Calu3 (cell line): ENCODE measurements around the gene TMA7. TPM values are rescaled to one million over a fixed set of nuclear protein-coding genes. Genes with fewer than 3 reads are reported as not detected.

Experiments used
- BruUV-seq: library from RNA; stranded (reverse); fragments of 400-500 nt; replicated peaks from 2 replicates; lab custom pipeline; 2021; lab: Mats Ljungman, UMichigan
- CTCF ChIA-PET: fragments of 300-600 bp; sonication (Branson Sonifier 250); formaldehyde crosslinking; loops from one replicate; lab custom pipeline; 2022; ENCODE audit warnings: antibody characterized with exemption; lab: Charles Lee
- DNase-seq: peaks from one replicate; pipeline ENCODE4 v3.0.0; 2022
- H3K27ac Mint-ChIP-seq: one replicate; pipeline ENCODE4 v1.8.0; 2022; ENCODE audit warnings: mixed read lengths; ENCODE audit not compliant: unreplicated experiment
- H3K27me3 Mint-ChIP-seq: one replicate; pipeline ENCODE4 v1.8.0; 2022; ENCODE audit warnings: mixed read lengths; ENCODE audit not compliant: unreplicated experiment
- H3K36me3 Mint-ChIP-seq: one replicate; pipeline ENCODE4 v1.8.0; 2022; ENCODE audit warnings: mild to moderate bottlenecking, moderate library complexity, mixed read lengths; ENCODE audit not compliant: insufficient read depth, unreplicated experiment
- H3K4me1 Mint-ChIP-seq: one replicate; pipeline ENCODE4 v1.8.0; 2022; ENCODE audit warnings: mild to moderate bottlenecking, low read depth, mixed read lengths; ENCODE audit not compliant: unreplicated experiment
- H3K4me3 Mint-ChIP-seq: one replicate; pipeline ENCODE4 v1.8.0; 2022; ENCODE audit warnings: mild to moderate bottlenecking, low read depth, moderate library complexity, mixed read lengths; ENCODE audit not compliant: unreplicated experiment
- H3K9me3 Mint-ChIP-seq: one replicate; pipeline ENCODE4 v1.8.0; 2022; ENCODE audit warnings: low read depth, mixed read lengths; ENCODE audit not compliant: unreplicated experiment
- CTCF ChIP-seq: fragments of 200-600 bp; IDR thresholded peaks from one replicate; pipeline ENCODE4 v1.8.0; 2022; ENCODE audit warnings: antibody characterized with exemption; ENCODE audit not compliant: unreplicated experiment
- intact Hi-C: fragments of 100-400 bp; cut with micrococcal nuclease; formaldehyde crosslinking; loops from one replicate; pipeline ENCODE4 v1.10.0; 2022; ENCODE audit not compliant: unreplicated experiment
- total RNA-seq: library from RNA; stranded (reverse); gene quantifications from 2 replicates; pipeline ENCODE4 v1.2.3, GENCODE V29; 2022

Gene TMA7
- total RNA-seq, 1 experiment from 2014 or later: 171 TPM

GRCh38 chr3:48463703-48464102 is 23.6 kb downstream of the TMA7 start:
- Mint-ChIP-seq H3K9me3 (no peaks in the 10 kb centered on the region), H3K27ac (no peak overlapping the region), H3K27me3 (no peaks in the 10 kb centered on the region), H3K4me3 (no peak overlapping the region), H3K4me1 (peaks cover 18% of the 10 kb centered on the region), H3K36me3 (peaks cover 32% of the 10 kb centered on the region)
- CTCF ChIA-PET: interaction anchor here (0.6 kb wide), 1 partner anchor 229 kb away, joined by 4 read pairs; no protein-coding TSS in a partner anchor
- no peak for DNase-seq
- intact Hi-C loops: no loop called here
- no peak for TF ChIP-seq CTCF
- no TSS peak for BruUV-seq

GRCh38 chr3:48464713-48465221 is 24.7 kb downstream of the TMA7 start:
- no peaks in the 10 kb centered on the region for H3K27me3 Mint-ChIP-seq
- H3K4me1 Mint-ChIP-seq: peaks cover 18% of the 10 kb centered on the region
- peaks cover 40% of the 10 kb centered on the region for H3K36me3 Mint-ChIP-seq
- CTCF ChIA-PET: interaction anchor here (1.4 to 1.6 kb wide), 2 partner anchors 43 to 85 kb away, joined by 5 to 6 read pairs; no protein-coding TSS in a partner anchor
- intact Hi-C loops: loop anchor here (1.0 kb wide), 2 partner anchors 43 to 84 kb away; no protein-coding TSS in a partner anchor
- no peaks in the 10 kb centered on the region for H3K9me3 Mint-ChIP-seq
- TF ChIP-seq CTCF: no peak
- no peak for DNase-seq
- H3K27ac Mint-ChIP-seq: no peak overlapping the region
- no peak overlapping the region for H3K4me3 Mint-ChIP-seq
- BruUV-seq: no TSS peak

- H3K27ac Mint-ChIP-seq: peak overlapping the region; percentile 100
- H3K27me3 Mint-ChIP-seq: no peaks in the 10 kb centered on the region
- intact Hi-C loops: loop anchor here (1.0 kb wide), 2 partner anchors 42 to 83 kb away; no protein-coding TSS in a partner anchor
- no TSS peak for BruUV-seq
- H3K4me1 Mint-ChIP-seq: peaks cover 18% of the 10 kb centered on the region
- H3K36me3 Mint-ChIP-seq: peaks cover 40% of the 10 kb centered on the region
- H3K4me3 Mint-ChIP-seq: peak overlapping the region; percentile 74
- TF ChIP-seq CTCF: no peak
- CTCF ChIA-PET: interaction anchor here (1.4 to 1.6 kb wide), 2 partner anchors 42 to 84 kb away, joined by 5 to 6 read pairs; no protein-coding TSS in a partner anchor
- DNase-seq: no peak
- no peaks in the 10 kb centered on the region for H3K9me3 Mint-ChIP-seq
Observed at GRCh38 chr3:48465237-48465530, 25.1 kb downstream of the TMA7 start.

GRCh38 chr3:48465531-48466378 is 25.7 kb downstream of the TMA7 start:
- no TSS peak for BruUV-seq
- peak overlapping the region; percentile 100 for H3K27ac Mint-ChIP-seq
- H3K4me1 Mint-ChIP-seq: peaks cover 18% of the 10 kb centered on the region
- H3K9me3 Mint-ChIP-seq: no peaks in the 10 kb centered on the region
- intact Hi-C loops: loop anchor here (1.0 kb wide), 2 partner anchors 42 to 83 kb away; no protein-coding TSS in a partner anchor
- peaks cover 40% of the 10 kb centered on the region for H3K36me3 Mint-ChIP-seq
- H3K4me3 Mint-ChIP-seq: peak overlapping the region; percentile 74
- TF ChIP-seq CTCF: peak; percentile 73
- CTCF ChIA-PET: interaction anchor here (0.5 to 1.6 kb wide), 4 partner anchors 42 to 1129 kb away, joined by 3 to 6 read pairs (median 4); no protein-coding TSS in a partner anchor
- DNase-seq: peak; percentile 97
- no peaks in the 10 kb centered on the region for H3K27me3 Mint-ChIP-seq
